Heart left ventricle (tissue), 13 donors: ENCODE measurements around the gene SLC4A9.

Experiments used
- POLR2A ChIP-seq, 2 donors: fragments of 450-650 bp; IDR thresholded peaks; one replicate each; pipeline ENCODE4 v1.6.1; 2017; ENCODE audit warnings: antibody characterized with exemption in 2 of 2, mild to moderate bottlenecking in 2 of 2, moderate library complexity in 2 of 2
- TF ChIP-seq, protein P1 (sequence below), 12 donors: fragments of 200-600 bp; sonication (generic) in 4 of 12; IDR thresholded peaks; one replicate each; pipeline versions ENCODE4 v1.5.0 to v1.8.0; 2018 to 2022; ENCODE audit warnings: antibody characterized with exemption in 12 of 12, mild to moderate bottlenecking in 5 of 12
- donor health status: ischemic (EF 13 %, LVEDD 7.1; RV severe dilation, severe dysfunction).
- donor health status: DM: no; HTN: yes; CAD: no.
- donor health status: DM: no; HTN: no; CAD: no.
- donor health status: ischemic (EF 25% LVEDD 6.9; RV normal size, moderate dysfunction).
- donor health status: ischemic (EF 25% LVEDD 5.7; RV mildly dilated, moderate dysfunction).
- donor health status: ischemic (EF 35%, LVEDD 5.7; RV mildly dilated, moderate dysfunction).
- donor health status: nonischemic (EF 11% LVEDD 7.7; RV severe dilation, severe dysfunction).
- donor health status: DM: yes; HTN: yes; CAD: no.
- donor health status: PGD.
- donor health status: ischemic (EF 29% LVEDD 5.4; RV normal size, mild dysfunction).
- donor health status: nonischemic (EF 23%, LVEDD 6.1; RV moderate dilation, normal function).

DNA sequence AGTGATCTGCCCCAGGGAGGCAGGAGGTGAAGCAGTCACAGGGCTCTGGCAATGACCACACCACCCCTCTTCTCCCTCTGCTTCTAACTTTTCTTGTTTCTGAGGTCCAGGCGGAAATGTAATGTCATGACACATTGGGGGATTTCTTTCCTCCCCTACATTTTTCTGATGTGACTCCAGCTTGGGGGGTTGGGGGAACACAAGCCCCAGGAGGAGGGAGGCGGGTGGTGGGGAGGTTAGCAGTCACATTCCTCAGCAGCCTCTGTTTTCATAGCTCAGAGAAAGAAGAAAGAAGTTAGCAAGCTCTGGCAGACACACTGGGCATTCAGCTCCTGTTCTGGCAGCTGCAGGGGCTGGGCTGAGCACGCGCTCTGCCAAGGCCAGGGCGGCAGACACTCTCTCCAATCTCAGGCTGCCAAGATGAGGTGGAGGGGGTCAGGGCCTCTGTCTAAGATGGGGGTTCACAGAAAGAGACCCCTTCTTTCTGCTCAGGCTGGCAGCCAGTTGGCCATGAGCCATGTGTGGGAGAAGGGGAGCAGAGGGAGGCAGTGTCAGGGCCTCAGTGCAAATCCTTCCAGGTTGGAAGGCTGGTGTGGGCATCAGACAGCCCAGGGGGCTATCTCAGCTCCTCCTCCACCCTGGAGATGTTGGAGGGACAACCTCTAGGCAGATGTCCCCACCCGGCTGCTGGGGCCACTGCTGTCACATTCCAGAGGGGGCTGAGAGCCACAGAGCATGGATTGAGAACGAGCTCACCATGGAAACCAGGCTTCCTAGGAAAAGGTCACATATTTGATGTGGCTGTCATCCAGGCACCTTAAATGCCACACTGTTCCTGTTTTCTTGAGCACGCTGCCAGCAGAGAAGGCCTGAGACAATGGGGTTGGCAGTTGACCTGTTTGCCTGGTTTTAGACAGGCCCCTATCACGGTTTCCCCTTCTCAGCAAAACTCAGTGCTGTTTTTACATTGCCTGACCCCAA, 37.0 kb upstream of the SLC4A9 start:
- TF ChIP-seq, protein P1, sequence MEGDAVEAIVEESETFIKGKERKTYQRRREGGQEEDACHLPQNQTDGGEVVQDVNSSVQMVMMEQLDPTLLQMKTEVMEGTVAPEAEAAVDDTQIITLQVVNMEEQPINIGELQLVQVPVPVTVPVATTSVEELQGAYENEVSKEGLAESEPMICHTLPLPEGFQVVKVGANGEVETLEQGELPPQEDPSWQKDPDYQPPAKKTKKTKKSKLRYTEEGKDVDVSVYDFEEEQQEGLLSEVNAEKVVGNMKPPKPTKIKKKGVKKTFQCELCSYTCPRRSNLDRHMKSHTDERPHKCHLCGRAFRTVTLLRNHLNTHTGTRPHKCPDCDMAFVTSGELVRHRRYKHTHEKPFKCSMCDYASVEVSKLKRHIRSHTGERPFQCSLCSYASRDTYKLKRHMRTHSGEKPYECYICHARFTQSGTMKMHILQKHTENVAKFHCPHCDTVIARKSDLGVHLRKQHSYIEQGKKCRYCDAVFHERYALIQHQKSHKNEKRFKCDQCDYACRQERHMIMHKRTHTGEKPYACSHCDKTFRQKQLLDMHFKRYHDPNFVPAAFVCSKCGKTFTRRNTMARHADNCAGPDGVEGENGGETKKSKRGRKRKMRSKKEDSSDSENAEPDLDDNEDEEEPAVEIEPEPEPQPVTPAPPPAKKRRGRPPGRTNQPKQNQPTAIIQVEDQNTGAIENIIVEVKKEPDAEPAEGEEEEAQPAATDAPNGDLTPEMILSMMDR (IDR thresholded peaks at IDR 0.05): no peak
- no peak for TF ChIP-seq POLR2A (IDR thresholded peaks at IDR 0.05)
